Mesenchymal stem cell (in vitro differentiated cells and primary cell): ENCODE data around the gene PLN.

ENCODE experiments used
- DNase-seq: peaks from one replicate; pipeline ENCODE4 v3.0.0-alpha.2; 2013
- H2AFZ ChIP-seq: one replicate; pipeline ENCODE4 v1.6.1; 2013; ENCODE audit warnings: low read depth, mild to moderate bottlenecking, control low read depth, inconsistent platforms, low read length, moderate library complexity
- H2AK5ac ChIP-seq: 2 replicates; pipeline ENCODE4 v1.6.1; 2013; ENCODE audit warnings: low read length, moderate library complexity, mild to moderate bottlenecking, inconsistent platforms; ENCODE audit not compliant: severe bottlenecking
- H2BK120ac ChIP-seq: one replicate; pipeline ENCODE4 v1.6.1; 2013; ENCODE audit warnings: low read depth, mild to moderate bottlenecking, inconsistent platforms, low read length, moderate library complexity
- H2BK12ac ChIP-seq, 2 experiments: one replicate each; pipeline ENCODE4 v1.6.1; 2013; ENCODE audit warnings: inconsistent platforms in 2 of 2, low read length in 2 of 2, mild to moderate bottlenecking in 2 of 2, moderate library complexity in 2 of 2, control low read depth in 1 of 2
- H2BK15ac ChIP-seq: one replicate; pipeline ENCODE4 v1.6.1; 2013; ENCODE audit warnings: mild to moderate bottlenecking, low read depth, inconsistent platforms; ENCODE audit not compliant: poor library complexity, severe bottlenecking
- H2BK5ac ChIP-seq: 2 replicates; pipeline ENCODE4 v1.6.1; 2013; ENCODE audit warnings: low read depth, mild to moderate bottlenecking, low read length, control low read depth, inconsistent platforms; ENCODE audit not compliant: poor library complexity, severe bottlenecking
- H3K14ac ChIP-seq, 2 experiments: one replicate each; pipeline ENCODE4 v1.6.1; 2013; ENCODE audit warnings: inconsistent platforms in 2 of 2, low read length in 2 of 2, control low read depth in 1 of 2, mild to moderate bottlenecking in 1 of 2, moderate library complexity in 1 of 2
- H3K18ac ChIP-seq, 2 experiments: one replicate each; pipeline ENCODE4 v1.6.1; 2013; ENCODE audit warnings: inconsistent platforms in 2 of 2, low read length in 2 of 2, control low read depth in 1 of 2, low read depth in 1 of 2, mild to moderate bottlenecking in 1 of 2
- H3K23ac ChIP-seq, 2 experiments: one replicate each; pipeline ENCODE4 v1.6.1; 2013; ENCODE audit warnings: inconsistent platforms in 2 of 2, low read length in 2 of 2, mild to moderate bottlenecking in 2 of 2, moderate library complexity in 2 of 2, control low read depth in 1 of 2
- H3K27ac ChIP-seq: 2 replicates; pipeline ENCODE4 v1.5.1; 2013; ENCODE audit warnings: mild to moderate bottlenecking, moderate library complexity, low read length, control low read depth, inconsistent platforms; ENCODE audit not compliant: poor library complexity, severe bottlenecking
- H3K27me3 ChIP-seq, 2 experiments: 2 replicates each; pipeline versions ENCODE4 v1.6.1 to v1.7.0; 2013; ENCODE audit warnings: low read length in 2 of 2, mild to moderate bottlenecking in 2 of 2, moderate library complexity in 2 of 2, control low read depth in 1 of 2, inconsistent platforms in 1 of 2; ENCODE audit not compliant: control insufficient read depth in 1 of 2, insufficient read depth in 1 of 2
- H3K36me3 ChIP-seq, 2 experiments: 2 replicates each; pipeline versions ENCODE4 v1.6.1 to v1.7.0; 2013; ENCODE audit warnings: low read length in 2 of 2, control low read depth in 1 of 2, inconsistent platforms in 1 of 2, low read depth in 1 of 2, mild to moderate bottlenecking in 1 of 2; ENCODE audit not compliant: insufficient read depth in 2 of 2, control insufficient read depth in 1 of 2
- H3K4ac ChIP-seq, 2 experiments: one replicate each; pipeline ENCODE4 v1.6.1; 2013; ENCODE audit warnings: inconsistent platforms in 2 of 2, low read length in 2 of 2, mild to moderate bottlenecking in 2 of 2, moderate library complexity in 2 of 2, control low read depth in 1 of 2, low read depth in 1 of 2
- H3K4me1 ChIP-seq: 2 replicates; pipeline ENCODE4 v1.6.1; 2013; ENCODE audit warnings: low read depth, low read length, control low read depth; ENCODE audit not compliant: control insufficient read depth, insufficient read depth
- H3K4me2 ChIP-seq: 2 replicates; pipeline ENCODE4 v1.6.1; 2013; ENCODE audit warnings: low read length, mild to moderate bottlenecking, inconsistent platforms; ENCODE audit not compliant: poor library complexity, severe bottlenecking
- H3K4me3 ChIP-seq, 2 experiments: 2 replicates each; pipeline versions ENCODE4 v1.5.1 to v1.7.0; 2013; ENCODE audit warnings: low read length in 2 of 2, mild to moderate bottlenecking in 2 of 2, control low read depth in 1 of 2, low read depth in 1 of 2; ENCODE audit not compliant: insufficient read depth in 1 of 2
- H3K79me1 ChIP-seq: replicated peaks from 2 replicates; pipeline ENCODE4 v1.6.1; 2013; ENCODE audit warnings: mild to moderate bottlenecking, control low read depth, low read length, inconsistent platforms; ENCODE audit not compliant: poor library complexity, severe bottlenecking
- H3K9ac ChIP-seq: 2 replicates; pipeline ENCODE4 v1.7.0; 2013; ENCODE audit warnings: mild to moderate bottlenecking, low read length, moderate library complexity
- H3K9me3 ChIP-seq: 2 replicates; pipeline ENCODE4 v1.7.0; 2013; ENCODE audit warnings: mild to moderate bottlenecking, low read length; ENCODE audit not compliant: control insufficient read depth
- H4K8ac ChIP-seq: one replicate; pipeline ENCODE4 v1.6.1; 2013; ENCODE audit warnings: inconsistent platforms, mild to moderate bottlenecking, low read length, moderate library complexity
- H4K91ac ChIP-seq: one replicate; pipeline ENCODE4 v1.6.1; 2013; ENCODE audit warnings: mild to moderate bottlenecking, low read length, inconsistent platforms
- WGBS: methylation state at CpG from one replicate; pipeline ENCODE4 v1.1.7; 2013; ENCODE audit warnings: mixed read lengths; 5-methylcytosine and 5-hydroxymethylcytosine counted together

The PLN gene

GRCh38 chr6:118589649-118590365 lies 41.7 kb downstream of the PLN start:
- no peak for DNase-seq
- peaks cover 2% of the 10 kb centered on the region for H3K4me1 ChIP-seq
- no peak overlapping the region for H3K27ac ChIP-seq
- H3K23ac ChIP-seq = no peak overlapping the region
- H3K18ac ChIP-seq = no peak overlapping the region
- no peak overlapping the region for H2BK12ac ChIP-seq
- H3K4ac ChIP-seq = no peak overlapping the region
- no peak overlapping the region for H4K91ac ChIP-seq
- no peak overlapping the region for H2BK5ac ChIP-seq
- H3K14ac ChIP-seq = no peak overlapping the region
- no peak overlapping the region for H3K9ac ChIP-seq
- H4K8ac ChIP-seq = no peak overlapping the region
- no peaks in the 10 kb centered on the region for H3K36me3 ChIP-seq
- no peak overlapping the region for H2BK15ac ChIP-seq
- peaks cover 28% of the 10 kb centered on the region for H3K79me1 ChIP-seq
- no peak overlapping the region for H2AFZ ChIP-seq
- no peak overlapping the region for H3K4me3 ChIP-seq
- no peak overlapping the region for H2BK120ac ChIP-seq
- H3K27me3 ChIP-seq = no peaks in the 10 kb centered on the region
- WGBS = 72% methylated on average over 6 of the region's 6 CpGs
- no peaks in the 10 kb centered on the region for H3K9me3 ChIP-seq
- no peak overlapping the region for H2AK5ac ChIP-seq
- no peak overlapping the region for H3K4me2 ChIP-seq

- Histone ChIP-seq H2BK15ac (no peak overlapping the region), H3K9me3 (no peaks in the 10 kb centered on the region), H2AK5ac (no peak overlapping the region), H3K4me2 (no peak overlapping the region), H3K4me3 (no peak overlapping the region), H3K79me1 (peaks cover 25% of the 10 kb centered on the region), H2AFZ (no peak overlapping the region), H2BK120ac (no peak overlapping the region), H4K8ac (no peak overlapping the region), H3K36me3 (no peaks in the 10 kb centered on the region), H3K4ac (no peak overlapping the region), H4K91ac (no peak overlapping the region), H3K23ac (no peak overlapping the region), H3K18ac (no peak overlapping the region), H3K27ac (no peak overlapping the region), H2BK5ac (no peak overlapping the region), H3K9ac (no peak overlapping the region), H2BK12ac (no peak overlapping the region), H3K27me3 (no peaks in the 10 kb centered on the region), H3K14ac (no peak overlapping the region), H3K4me1 (no peaks in the 10 kb centered on the region)
- no peak for DNase-seq
- WGBS = 100% methylated on average over 1 of the region's 3 CpGs
Observed at GRCh38 chr6:118591897-118592296, 43.8 kb downstream of the PLN start.

GRCh38 chr6:118594877-118595276 lies 46.8 kb downstream of the PLN start:
- H2BK5ac ChIP-seq = no peak overlapping the region
- no peak overlapping the region for H4K8ac ChIP-seq
- H3K14ac ChIP-seq = no peak overlapping the region
- no peak overlapping the region for H3K4me2 ChIP-seq
- no peak overlapping the region for H2AK5ac ChIP-seq
- no peak overlapping the region for H2BK15ac ChIP-seq
- no peak overlapping the region for H3K23ac ChIP-seq
- H3K36me3 ChIP-seq = no peaks in the 10 kb centered on the region
- no peak overlapping the region for H2BK120ac ChIP-seq
- no peak overlapping the region for H2AFZ ChIP-seq
- no peaks in the 10 kb centered on the region for H3K27me3 ChIP-seq
- no peak overlapping the region for H3K4me3 ChIP-seq
- H3K79me1 ChIP-seq = peaks cover 24% of the 10 kb centered on the region
- DNase-seq = no peak
- H4K91ac ChIP-seq = no peak overlapping the region
- no peak overlapping the region for H3K4ac ChIP-seq
- no peaks in the 10 kb centered on the region for H3K9me3 ChIP-seq
- H2BK12ac ChIP-seq = no peak overlapping the region
- WGBS = 100% methylated on average over 1 of the region's 1 CpG
- no peak overlapping the region for H3K27ac ChIP-seq
- no peak overlapping the region for H3K9ac ChIP-seq
- no peaks in the 10 kb centered on the region for H3K4me1 ChIP-seq
- H3K18ac ChIP-seq = no peak overlapping the region

- Histone ChIP-seq H2AFZ (no peak overlapping the region), H3K79me1 (peaks cover 20% of the 10 kb centered on the region), H2BK120ac (no peak overlapping the region), H3K23ac (no peak overlapping the region), H3K4me2 (no peak overlapping the region), H3K18ac (no peak overlapping the region), H3K36me3 (no peaks in the 10 kb centered on the region), H3K14ac (no peak overlapping the region), H3K4me3 (no peak overlapping the region), H2AK5ac (no peak overlapping the region), H3K27me3 (no peaks in the 10 kb centered on the region), H3K9ac (no peak overlapping the region), H2BK12ac (no peak overlapping the region), H3K4me1 (no peaks in the 10 kb centered on the region), H3K9me3 (no peaks in the 10 kb centered on the region), H4K91ac (no peak overlapping the region), H4K8ac (no peak overlapping the region), H2BK15ac (no peak overlapping the region), H3K27ac (no peak overlapping the region), H3K4ac (no peak overlapping the region), H2BK5ac (no peak overlapping the region)
- WGBS = 90% methylated on average over 5 of the region's 5 CpGs
- no peak for DNase-seq
Observed at GRCh38 chr6:118596774-118597320, 48.8 kb downstream of the PLN start.
